Stimulated activated CD8-positive, alpha-beta memory T cell treated with anti-CD3 and anti-CD28 coated beads, Interleukin-4, amount 100 ng/mL, for 24 hours (primary cell): Measurements from ENCODE around the gene VPS26C.
"Not testable (repeated sequence)": the region's sequence is repeated elsewhere in the genome, so short reads cannot be mapped to it uniquely, and the experiment has no call there.

Experiments
- DNase-seq: peaks from one replicate; pipeline ENCODE4 v3.0.0-alpha.2; 2020; ENCODE audit warnings: low read depth

The VPS26C gene

DNA sequence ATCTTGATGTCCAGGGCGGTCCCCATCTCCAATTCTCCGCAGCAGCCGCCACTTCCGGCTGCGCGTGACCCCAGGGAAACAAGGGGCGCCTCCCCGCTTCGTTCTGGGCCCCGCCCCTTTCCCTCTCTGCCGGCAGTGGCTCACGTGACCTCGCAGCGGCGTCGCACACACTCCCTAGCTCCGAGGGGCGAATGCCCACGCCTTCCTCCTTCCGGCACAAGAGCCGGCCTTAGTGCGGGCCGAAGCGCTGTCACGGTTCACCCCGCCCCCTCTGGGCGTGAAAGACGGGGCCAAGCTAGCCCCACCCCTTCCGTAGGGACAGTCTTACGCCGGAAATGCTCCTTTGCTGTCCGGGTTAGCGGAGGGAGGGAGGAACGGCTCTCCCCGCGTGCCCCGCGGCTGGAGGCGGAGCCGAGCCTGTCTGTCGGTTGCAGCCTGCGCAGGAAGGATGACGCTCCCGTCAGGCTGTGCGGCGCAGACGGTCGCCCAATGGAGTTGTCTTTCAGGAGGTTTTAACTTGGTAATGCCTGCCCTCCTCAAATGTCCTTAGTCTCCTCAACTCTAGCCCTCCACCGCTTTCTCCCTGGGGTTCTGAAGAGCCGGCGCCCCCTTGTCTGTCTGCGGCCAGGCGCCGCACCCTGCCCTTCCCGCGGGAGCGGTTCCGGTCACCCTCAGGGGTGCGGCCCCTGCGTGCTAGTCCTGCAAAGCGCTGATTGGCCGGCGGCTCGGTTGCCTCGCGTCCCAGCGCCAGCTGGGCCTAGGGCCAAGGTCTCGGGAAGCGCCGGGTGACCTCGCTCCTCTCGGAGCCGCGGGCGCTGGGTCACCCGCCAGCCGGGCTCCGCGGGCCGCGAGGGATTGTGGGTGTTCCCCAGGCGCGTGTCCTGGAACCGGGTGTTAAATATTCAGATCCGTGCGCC is at the start of gene VPS26C:
Gene VPS26C, minus strand, starts transcription at position 66 of the 917 bp plus-strand sequence. Its CDS starts 40 bp downstream, at position 26.
- peak; percentile 99 for DNase-seq

DNA sequence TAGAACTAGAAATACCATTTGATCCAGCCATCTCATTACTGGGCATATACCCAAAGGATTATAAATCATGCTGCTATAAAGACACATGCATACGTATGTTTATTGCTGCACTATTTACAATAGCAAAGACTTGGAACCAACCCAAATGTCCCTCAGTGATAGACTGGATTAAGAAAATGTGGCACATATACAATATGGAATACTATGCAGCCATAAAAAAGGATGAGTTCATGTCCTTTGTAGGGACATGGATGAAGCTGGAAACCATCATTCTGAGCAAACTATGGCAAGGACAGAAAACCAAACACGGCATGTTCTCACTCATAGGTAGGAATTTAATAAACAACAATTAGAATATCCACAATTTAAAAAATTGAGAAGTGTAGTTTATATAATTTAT is 48.9 kb upstream of the VPS26C start:
- not testable (repeated sequence) for DNase-seq

DNA sequence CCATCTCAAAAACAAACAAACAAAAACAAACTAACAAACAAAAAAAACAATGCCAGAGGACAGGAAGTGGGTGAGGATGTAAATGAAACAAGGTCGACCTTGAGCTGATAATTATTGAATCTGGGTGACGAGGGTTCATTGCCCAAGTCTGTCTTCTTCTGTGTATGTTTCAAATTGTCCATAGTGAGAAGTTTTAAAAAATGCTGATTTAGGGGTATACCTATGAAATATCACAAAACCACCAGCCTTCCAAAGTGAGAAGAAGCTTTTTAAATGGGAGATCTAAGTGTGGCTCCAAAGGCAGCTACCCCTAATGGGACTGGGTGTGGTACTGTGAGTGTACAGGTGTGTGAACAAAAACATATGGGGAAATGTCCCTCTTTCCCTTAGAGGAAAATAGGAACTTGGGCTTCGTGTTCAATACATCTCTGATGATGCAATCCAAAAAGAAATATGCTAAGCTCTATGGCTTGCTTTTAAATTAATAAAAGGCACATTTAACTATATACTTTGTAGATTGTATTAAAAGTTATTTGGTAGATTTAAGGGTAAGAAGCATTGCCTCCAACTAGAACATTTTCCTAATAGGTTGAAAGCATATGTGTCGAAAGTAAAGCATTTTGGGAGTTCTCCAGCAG is 33.1 kb upstream of the VPS26C start:
- no peak for DNase-seq

DNA sequence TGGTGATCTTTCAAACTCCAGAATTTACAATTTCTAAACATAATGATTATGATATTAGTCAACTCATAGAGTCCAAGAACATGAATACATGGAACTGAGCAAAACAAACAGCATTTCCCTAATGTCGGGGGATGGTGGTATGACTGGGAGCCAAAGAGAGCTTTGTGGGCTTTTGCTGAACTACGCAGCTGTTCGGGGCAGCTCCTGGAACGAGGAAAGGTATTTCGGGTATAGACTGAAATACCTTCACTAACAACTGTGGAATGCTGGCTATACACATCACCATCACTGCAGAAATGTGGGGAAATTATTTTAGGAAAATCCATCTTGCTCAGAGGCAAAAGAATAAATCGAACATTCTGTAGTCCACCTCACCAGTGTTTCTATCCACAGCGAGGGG is 30.2 kb upstream of the VPS26C start:
- no peak for DNase-seq

DNA sequence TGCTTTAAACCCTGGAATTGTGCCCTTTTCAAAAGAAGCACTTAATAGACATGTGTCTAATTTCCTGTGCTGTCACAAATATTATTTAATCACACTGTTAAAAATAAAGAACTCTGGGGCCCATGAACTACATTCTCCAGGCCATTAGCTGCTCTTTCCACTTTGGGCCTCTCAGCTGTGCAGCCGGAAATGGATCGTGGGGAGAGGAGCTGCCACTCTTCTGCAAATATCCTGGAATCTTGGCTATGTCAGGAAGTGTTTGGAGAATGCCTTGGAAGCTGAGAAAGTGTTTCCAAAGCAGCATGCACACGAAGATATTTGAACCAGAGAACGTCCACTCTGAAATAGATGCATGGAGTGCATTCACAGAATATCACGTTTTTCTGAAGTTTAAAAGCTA is 27.5 kb upstream of the VPS26C start:
- DNase-seq, result no peak

DNA sequence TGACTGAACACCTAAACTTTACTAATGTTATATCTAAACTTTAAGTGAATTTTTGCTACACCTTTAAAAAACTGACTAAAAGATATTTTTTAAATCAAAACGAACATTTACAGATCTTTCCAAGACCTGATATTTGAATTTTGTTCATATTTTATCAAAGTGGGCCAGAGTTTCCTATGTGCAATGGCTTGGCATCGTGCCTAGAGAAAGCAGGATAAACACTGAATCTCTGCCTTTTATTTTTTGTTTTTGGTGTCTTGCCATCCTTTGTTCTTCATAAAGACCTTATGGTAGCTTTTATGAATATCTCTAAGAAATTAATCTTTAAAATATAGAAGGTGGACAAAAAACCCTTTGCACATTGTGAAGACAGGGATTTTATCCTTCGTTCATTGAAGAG is 25.8 kb upstream of the VPS26C start:
- DNase-seq, result no peak

DNA sequence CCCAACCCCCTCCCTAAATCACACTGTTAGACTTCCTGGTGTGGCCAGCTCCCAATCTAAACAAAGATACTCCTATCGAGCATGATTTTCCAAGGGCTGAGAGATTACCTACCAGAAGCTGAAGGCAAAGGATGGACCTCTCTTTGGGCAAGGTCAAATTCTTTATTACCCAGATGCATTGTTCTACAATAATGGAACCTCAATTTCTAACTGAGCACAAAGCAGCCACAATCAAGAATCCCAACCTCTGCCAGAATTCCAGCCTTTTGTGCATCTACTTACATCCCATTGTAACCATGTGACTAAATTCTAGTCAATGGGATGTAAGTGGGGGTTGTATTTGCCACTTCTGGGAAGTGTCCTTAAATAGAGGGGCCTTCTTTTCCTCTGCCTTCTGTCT is 24.9 kb upstream of the VPS26C start:
- no peak for DNase-seq

DNA sequence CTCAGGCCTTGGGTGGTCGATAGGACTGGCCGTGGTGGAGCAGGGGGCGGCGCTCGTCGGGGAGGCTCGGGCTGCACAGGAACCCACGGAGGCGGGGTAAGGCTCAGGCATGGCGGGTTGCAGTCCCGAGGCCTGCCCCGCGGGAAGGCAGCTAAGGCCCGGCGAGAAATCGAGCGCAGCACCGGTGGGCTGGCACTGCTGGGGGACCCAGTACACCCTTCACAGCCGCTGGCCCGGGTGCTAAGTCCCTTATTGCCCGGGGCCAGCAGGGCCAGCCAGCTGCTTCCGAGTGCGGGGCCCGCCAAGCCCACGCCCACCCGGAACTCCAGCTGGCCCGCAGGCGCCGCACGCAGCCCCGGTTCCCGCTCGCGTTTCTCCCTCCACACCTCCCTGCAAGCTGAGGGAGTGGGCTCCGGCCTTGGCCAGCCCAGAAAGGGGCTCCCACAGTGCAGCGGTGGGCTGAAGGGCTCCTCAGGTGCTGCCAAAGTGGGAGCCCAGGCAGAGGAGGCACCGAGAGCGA is 16.1 kb upstream of the VPS26C start:
- DNase-seq, result not testable (repeated sequence)

DNA sequence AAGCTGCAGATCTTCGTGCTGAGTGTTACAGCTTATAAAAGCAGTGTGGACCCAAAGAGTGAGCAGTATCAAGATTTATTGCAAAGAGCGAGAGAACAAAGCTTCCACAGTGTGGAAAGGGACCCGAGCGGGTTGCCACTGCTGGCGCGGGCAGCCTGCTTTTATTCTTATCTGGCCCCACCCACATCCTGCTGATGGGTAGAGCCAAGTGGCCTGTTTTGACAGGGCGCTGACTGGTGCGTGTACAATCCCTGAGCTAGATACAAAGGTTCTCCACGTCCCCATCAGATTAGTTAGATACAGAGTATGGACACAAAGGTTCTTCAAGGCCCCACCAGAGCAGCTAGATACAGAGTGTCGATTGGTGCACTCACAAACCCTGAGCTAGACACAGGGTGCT is 15.5 kb upstream of the VPS26C start:
- not testable (repeated sequence) for DNase-seq

DNA sequence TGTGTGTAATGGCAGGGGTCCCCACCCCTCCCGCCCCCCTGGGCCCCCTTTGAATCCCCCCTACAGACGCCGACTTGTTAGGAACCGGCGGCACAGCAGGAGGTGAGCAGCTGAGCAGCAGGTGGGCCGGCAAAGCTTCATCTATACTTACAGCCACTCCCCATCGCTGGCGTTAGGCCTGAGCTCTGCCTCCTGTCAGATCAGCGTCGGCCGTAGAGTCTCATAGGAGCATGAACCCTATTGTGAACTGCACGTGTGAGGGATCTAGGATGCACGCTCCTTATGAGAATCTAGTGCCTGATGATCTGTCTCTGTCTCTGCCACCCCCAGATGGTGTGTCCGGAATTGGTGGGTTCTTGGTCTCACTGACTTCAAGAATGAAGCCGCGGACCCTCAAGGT is 14.9 kb upstream of the VPS26C start:
- no peak for DNase-seq

DNA sequence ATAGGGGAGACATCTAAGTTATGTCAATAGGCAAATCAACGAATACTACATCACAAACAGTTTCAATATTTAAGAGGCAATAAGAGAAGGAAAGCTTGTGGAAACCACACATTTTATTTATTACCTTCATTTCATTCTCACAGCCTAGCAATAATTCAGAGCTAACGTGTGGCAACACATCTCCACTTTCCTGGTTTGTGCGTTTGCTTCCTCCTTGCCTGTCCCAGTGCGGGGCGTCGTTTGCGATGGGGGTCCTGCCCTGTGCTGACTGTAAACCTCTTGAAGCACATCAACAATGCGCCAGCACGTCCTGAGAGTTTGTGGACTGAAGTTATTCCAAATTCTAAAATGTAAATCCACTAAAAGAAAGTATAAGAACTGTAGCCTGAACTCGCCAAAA is 14.4 kb upstream of the VPS26C start:
- no peak for DNase-seq

DNA sequence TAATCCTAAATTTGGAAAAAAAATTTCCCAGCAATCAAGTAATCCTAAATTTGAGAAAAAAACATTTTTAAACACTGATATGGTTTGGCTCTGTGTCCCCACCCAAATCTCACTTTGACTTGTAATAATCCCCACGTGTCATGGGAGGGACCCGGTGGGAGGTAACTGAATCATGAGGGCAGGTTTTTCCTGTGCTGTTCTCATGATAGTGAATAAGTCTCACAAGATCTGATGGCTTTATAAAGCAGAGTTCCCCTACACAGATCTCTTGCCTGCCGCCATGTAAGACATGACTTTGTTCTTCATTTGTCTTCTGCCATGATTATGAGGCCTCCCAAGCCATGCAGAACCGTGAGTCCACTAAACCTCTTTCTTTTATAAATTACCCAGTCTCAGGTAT is 12.1 kb upstream of the VPS26C start:
- DNase-seq, result not testable (repeated sequence)

DNA sequence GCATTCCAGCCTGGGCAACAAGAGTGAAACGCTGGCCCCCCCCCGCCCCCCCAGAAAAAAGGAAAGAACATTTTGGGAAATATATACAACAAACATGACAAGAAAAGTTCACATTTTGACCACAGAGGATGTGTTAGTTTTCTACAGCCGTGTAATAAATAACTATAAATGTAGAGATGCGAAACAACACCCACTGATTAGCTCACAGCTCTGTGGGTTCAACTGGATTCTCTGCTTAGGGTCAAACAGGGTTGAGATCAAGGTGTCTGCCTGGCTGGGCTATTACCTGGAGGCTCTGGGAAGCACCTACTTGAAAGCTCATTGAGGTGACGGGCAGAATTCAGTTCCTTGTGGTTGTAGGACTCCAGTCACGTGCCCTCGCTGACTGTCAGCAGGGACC is 11.1 kb upstream of the VPS26C start:
- DNase-seq, result no peak

DNA sequence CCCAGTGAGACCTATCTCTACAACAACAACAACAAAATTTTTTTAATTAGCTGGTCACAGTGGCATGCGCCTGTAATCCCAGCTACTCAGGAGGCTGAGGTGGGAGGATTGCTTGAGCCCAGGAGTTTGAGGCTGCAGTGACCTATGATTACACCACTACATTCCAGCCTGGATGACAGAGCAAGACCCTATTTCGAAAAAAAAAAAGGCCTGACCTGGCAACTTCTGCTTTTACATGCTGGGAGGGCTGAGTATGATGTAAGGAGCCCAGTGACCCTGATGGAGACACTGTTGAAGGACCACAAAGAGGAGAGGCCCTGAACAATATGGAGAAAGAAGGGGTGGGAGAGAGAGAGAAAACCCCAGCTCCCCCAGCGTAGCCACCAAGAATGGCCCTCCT is 9.2 kb upstream of the VPS26C start:
- DNase-seq, result no peak

DNA sequence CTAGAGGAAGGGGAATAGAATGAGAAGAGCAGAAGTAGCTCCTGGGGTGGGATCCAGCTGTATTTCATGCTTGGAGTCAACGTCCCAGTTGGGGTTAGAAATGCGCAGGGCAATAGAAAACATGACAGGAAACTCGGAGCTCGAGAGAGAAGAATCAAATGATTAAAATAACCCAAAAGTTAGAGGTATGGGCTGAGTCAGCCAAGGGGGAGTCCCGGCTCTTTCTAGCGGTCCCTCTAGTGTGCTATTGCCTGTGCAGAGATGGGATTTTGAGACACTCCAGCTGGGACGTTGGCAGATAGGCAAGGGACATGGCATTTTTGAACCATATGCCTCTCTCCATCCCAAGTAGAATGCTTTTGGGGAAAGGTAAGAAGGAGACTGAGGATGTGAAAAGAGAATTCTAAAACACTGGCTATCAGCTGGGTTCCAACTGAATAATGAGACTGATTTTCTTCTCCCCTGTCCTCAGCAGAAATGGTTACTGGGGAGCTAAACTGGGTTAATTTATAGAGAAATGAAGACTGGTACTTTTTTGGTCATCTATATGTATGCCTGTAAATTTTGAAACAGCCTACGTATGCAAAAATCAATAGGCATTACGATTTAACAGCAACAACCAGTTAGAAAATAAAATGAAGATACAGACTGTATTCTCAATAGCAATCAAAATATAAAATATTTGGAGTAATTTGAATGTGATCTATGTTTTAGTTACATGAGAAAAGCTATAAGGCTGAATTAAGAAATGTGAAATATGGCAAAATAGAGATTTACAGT is 7.0 kb upstream of the VPS26C start:
- no peak for DNase-seq

DNA sequence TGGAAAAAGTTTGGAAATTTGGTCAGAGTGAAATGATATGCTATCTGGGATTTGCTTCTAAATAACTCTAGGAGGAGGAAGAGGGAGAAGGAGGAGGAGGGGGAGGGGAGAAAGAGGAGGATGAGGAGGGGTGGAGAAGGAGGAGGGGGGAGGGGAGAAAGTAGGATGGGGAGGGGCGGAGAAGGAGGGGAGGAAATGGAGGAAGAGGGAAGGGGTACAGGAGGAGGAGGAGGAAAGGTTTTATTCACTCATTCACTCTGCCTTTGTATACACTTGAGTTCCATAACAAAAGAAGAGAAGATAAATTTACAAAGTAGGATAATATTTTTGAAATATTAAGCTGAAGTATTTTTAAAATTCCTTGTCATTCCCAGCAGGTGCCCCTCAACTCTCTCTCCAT is 6.3 kb upstream of the VPS26C start:
- no peak for DNase-seq

DNA sequence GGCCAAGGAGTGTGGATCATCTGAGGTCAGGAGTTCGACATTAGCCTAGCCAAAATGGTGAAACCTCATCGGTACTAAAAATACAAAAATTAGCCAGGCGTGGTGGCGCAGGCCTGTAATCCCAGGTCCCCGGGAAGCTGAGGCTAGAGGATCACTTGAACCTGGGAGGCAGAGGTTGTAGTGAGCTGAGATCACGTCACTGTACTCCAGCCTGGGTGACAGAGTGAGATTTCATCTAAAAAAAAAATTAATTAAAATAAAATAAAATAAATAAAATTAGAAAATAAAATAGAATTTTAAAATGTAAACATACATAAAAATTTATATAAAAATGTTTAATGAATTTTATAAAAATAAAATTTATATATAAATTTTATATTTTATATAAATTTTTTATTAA is 5.8 kb upstream of the VPS26C start:
- no peak for DNase-seq

DNA sequence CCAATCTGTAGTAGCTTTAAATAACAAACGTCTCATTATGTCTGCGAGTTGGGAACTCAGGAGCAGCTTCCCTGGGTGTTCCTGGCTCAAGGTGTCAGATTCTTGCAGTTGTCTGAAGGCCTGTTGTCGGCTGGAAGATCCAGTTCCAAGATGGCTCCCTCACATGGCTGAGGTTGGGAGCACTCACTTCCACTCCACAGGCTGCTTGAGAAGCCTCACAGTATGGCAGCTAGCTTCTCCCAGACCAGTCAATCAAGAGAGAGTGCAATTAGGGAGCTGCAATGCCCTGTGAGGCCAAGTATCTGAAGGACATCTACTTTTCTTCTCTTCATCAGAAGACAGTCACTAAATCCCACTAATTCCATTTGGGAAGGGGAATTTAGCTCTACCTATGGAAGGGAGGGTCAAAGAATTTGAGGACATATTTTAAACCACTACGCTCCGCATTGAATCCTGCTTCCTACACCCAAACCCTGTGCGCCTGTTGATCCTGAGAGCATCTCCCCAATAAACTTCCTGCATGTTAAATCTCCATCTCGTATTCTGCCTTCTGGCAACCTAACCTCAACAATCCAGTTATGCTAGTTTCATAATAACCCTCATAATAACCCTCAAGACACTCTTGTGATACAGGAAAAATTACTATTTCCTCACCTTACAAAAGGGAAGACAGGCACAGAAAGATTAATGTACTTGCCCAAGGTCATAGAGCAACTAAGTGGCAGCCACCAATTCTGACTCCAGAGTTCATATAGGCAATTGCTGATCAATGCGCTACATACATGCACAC is 3.6 kb upstream of the VPS26C start:
- DNase-seq, result no peak

DNA sequence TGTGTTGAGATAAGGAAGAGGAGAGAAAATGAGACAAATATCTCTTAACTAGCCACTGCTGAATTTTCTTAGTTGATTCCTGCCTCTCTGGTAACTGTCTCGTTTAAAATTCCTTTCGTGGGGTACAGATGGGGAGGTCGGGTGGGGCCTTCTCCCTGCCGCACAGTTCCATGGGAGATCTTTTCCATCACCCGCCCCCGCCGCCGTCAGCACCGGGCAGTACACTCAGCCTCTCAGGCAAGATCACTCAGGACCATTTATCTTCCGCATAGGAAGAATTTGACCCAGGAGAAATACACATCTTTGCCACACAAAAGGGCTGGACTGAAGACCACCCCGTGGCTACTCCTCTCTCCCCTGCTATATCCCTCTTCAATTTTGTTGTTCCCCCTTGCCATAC is 2.3 kb upstream of the VPS26C start:
- no peak for DNase-seq

DNA sequence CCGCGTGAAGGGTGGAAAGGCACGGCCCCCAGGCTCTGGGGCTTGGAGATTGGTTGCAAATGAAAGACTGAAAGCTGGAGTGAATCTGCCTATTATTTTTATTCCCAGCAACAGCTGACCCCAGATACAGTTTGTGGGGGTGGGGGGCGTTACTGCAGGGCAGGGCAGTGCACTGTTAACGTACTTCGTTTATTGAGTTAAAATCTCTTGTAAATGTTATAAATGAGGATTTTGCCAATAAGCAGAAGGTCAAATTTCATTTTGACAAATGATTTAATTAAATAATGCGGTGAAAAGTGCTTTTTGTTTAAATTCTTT is 1.0 kb upstream of the VPS26C start:
- DNase-seq, result no peak

DNA sequence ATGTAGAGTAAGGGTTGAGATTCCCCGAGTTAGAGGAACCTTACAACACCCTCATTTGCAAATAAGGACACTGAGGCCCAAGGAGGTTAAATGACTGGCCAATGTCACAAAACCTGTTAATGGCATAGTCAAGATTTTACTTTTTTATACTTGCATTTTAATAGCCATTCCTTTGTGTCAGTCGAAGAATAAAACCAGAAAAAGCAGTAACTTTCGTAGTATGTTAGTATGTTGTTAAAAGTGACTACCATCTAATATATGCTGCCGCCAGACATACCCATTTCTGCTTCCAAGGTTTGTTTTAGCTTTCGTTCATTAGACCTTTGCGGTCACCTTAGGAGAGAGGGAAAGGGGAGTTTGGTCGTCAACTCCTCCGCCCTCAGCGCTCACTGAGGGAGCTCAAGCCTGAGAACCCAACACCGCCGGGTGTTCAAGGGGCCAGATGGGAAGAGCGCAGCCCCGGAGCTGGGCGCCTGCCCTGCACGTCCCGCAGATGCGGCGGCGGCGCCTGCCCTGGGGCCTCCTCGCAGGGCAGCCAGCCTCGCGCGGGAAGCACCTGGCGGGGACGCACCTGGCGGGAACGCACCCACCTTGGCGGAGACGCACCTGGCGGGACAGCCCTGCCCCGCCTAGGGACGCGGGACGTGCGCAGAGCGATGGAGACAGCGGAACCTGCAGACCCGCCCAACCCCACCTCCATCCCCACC is 466 bp downstream of the VPS26C start:
- DNase-seq, result no peak
